ENCODE data around the gene RHOBTB1.
"Not testable (repeated sequence)": the region's sequence is repeated elsewhere in the genome, so short reads cannot be mapped to it uniquely, and the experiment has no call there.

Gene RHOBTB1

GRCh38 chr10:60856405-60856804 is 87.6 kb downstream of the RHOBTB1 start:
- DNase-seq: no peak

- no peak for DNase-seq
Measured at GRCh38 chr10:60853637-60854036, 90.3 kb downstream of the RHOBTB1 start.

- no peak for DNase-seq
Measured at GRCh38 chr10:60853107-60853506, 90.9 kb downstream of the RHOBTB1 start.

GRCh38 chr10:60849740-60850139 is 94.2 kb downstream of the RHOBTB1 start:
- DNase-seq: no peak

GRCh38 chr10:60849217-60849616 is 94.8 kb downstream of the RHOBTB1 start:
- DNase-seq: no peak

GRCh38 chr10:60848680-60849079 is 95.3 kb downstream of the RHOBTB1 start:
- no peak for DNase-seq

GRCh38 chr10:60848126-60848525 is 95.9 kb downstream of the RHOBTB1 start:
- no peak for DNase-seq

- DNase-seq: no peak
Measured at GRCh38 chr10:60846173-60846572, 97.8 kb downstream of the RHOBTB1 start.

- no peak for DNase-seq
Measured at GRCh38 chr10:60845038-60845437, 98.9 kb downstream of the RHOBTB1 start.

- no peak for DNase-seq
Measured at GRCh38 chr10:60842694-60843093, 101.3 kb downstream of the RHOBTB1 start.

- DNase-seq: not testable (repeated sequence)
Measured at GRCh38 chr10:60841227-60841626, 102.8 kb downstream of the RHOBTB1 start.

GRCh38 chr10:60835049-60835448 is 108.9 kb downstream of the RHOBTB1 start:
- no peak for DNase-seq

GRCh38 chr10:60834401-60834800 is 109.6 kb downstream of the RHOBTB1 start:
- no peak for DNase-seq

GRCh38 chr10:60832136-60832535 is 111.8 kb downstream of the RHOBTB1 start:
- not testable (repeated sequence) for DNase-seq

- no peak for DNase-seq
Measured at GRCh38 chr10:60828489-60828852, 115.5 kb downstream of the RHOBTB1 start.

- DNase-seq: no peak
Measured at GRCh38 chr10:60827791-60828488, 116.0 kb downstream of the RHOBTB1 start.

GRCh38 chr10:60825520-60825919 is 118.5 kb downstream of the RHOBTB1 start:
- no peak for DNase-seq

GRCh38 chr10:60823324-60823723 is 120.7 kb downstream of the RHOBTB1 start:
- no peak for DNase-seq

GRCh38 chr10:60822809-60823208 is 121.2 kb downstream of the RHOBTB1 start:
- no peak for DNase-seq

GRCh38 chr10:60821656-60822055 is 122.3 kb downstream of the RHOBTB1 start:
- no peak for DNase-seq

- DNase-seq: no peak
Measured at GRCh38 chr10:60820093-60820754, 123.8 kb downstream of the RHOBTB1 start.
